ENCODE results near the gene ADAMTS4.

The ADAMTS4 gene

DNA sequence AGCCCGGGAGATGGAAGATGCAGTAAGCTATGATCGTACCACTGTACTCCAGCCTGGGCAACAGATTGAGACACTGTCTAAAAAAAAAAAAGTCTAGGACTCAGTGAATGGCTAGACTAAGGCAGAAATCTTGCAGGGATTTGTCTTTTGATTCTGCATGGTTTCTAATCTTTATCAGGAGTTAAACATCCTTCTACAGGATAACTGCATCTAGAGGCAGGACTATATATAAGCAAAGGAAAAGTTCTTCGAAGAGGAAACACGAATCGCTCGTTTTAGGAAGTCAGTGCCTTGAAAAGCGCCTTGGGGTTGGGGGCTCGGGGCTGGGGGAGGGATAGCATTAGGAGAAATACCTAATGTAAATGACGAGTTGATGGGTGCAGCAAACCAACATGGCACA lies 45.7 kb downstream of the ADAMTS4 start:
- H3K4me3 ChIP-seq (replicated peaks; ENCODE audit: low read depth, low read length), result peak overlapping the region; percentile 69
- no peak for TF ChIP-seq CTCF (IDR thresholded peaks at IDR 0.05; ENCODE audit: low read depth, low read length, missing control alignments)
- DNase-seq (ENCODE audit: extremely low read depth, low read depth), result no peak

- no peak for DNase-seq (ENCODE audit: extremely low read depth, low read depth)
- no peak for TF ChIP-seq CTCF (IDR thresholded peaks at IDR 0.05; ENCODE audit: low read depth, low read length, missing control alignments)
- no peak overlapping the region for H3K4me3 ChIP-seq (replicated peaks; ENCODE audit: low read depth, low read length)
These were observed 53.0 kb downstream of the ADAMTS4 start for GRCh38 chr1:161145832-161146231.

GRCh38 chr1:161140755-161141400 lies 58.0 kb downstream of the ADAMTS4 start:
- TF ChIP-seq CTCF (IDR thresholded peaks at IDR 0.05; ENCODE audit: low read depth, low read length, missing control alignments), result no peak
- H3K4me3 ChIP-seq (replicated peaks; ENCODE audit: low read depth, low read length), result no peak overlapping the region
- no peak for DNase-seq (ENCODE audit: extremely low read depth, low read depth)

GRCh38 chr1:161139766-161140165 lies 59.1 kb downstream of the ADAMTS4 start:
- H3K4me3 ChIP-seq (replicated peaks; ENCODE audit: low read depth, low read length), result no peak overlapping the region
- no peak for DNase-seq (ENCODE audit: extremely low read depth, low read depth)
- TF ChIP-seq CTCF (IDR thresholded peaks at IDR 0.05; ENCODE audit: low read depth, low read length, missing control alignments), result peak; percentile 48

DNA sequence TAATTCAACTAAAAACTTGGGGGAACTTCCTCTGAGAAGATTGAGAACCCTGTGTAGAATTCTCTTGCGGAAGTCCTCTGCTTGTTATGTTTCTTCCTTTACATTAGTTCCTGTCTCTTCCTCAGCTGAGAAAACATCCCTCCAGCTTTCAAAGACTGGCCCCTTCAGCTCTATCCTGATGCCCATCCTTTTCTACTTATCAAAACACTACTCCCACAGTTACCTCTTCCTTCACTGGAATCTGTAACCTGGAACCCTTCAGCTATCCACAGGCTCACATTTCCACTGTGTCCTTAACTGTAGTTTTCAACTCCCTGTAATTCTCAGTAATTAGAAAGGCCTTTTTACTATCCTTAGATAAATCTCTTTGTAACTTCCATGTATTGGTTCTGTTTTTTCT lies 60.4 kb downstream of the ADAMTS4 start:
- no peak for DNase-seq (ENCODE audit: extremely low read depth, low read depth)
- H3K4me3 ChIP-seq (replicated peaks; ENCODE audit: low read depth, low read length), result no peak overlapping the region
- no peak for TF ChIP-seq CTCF (IDR thresholded peaks at IDR 0.05; ENCODE audit: low read depth, low read length, missing control alignments)

DNA sequence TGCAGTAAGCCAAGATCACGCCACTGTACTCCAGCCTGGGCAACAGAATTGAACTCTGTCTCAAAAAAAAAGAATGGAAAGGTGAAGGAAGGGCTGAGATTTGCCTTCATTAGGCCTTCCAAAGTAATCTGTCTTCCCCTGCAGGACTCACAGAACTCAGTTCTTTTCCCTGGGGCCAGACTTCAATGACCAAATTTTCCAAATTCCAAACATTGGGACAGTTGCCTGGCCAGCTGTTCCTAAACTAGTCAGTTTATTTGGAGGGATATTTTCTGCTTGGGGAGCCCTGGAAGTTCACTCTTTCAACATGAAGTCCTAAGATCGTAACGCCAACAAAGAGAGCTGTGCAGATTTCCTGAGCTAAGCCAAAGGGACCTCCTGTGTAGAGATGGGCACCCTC lies 61.0 kb downstream of the ADAMTS4 start:
- H3K4me3 ChIP-seq (replicated peaks; ENCODE audit: low read depth, low read length), result no peak overlapping the region
- DNase-seq (ENCODE audit: extremely low read depth, low read depth), result no peak
- no peak for TF ChIP-seq CTCF (IDR thresholded peaks at IDR 0.05; ENCODE audit: low read depth, low read length, missing control alignments)

Data from HFF-Myc (cell line).